NCI-H2107 (cell line): ENCODE data around the gene PITX3.
"Not testable (repeated sequence)": the region's sequence is repeated elsewhere in the genome, so short reads cannot be mapped to it uniquely, and the experiment has no call there.

Experiments used
- DNase-seq: peaks from one replicate; lab custom pipeline; 2025; lab: John Stamatoyannopoulos, UW

The PITX3 gene

DNA sequence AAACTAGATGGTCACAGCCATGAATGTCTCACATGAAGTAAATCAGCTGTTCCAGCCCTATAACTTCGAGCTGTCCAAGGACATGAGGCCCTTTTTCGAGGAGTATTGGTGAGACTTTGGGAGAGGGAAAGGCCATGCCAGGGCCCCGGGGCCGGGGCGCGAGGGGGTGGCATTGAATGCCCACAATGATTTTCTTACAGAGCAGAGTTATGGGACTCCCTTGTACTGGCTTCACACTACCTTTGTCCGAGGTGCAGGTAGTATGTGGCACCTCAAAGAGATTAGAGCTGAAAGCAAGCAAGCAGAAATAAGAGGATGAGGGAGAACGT lies 14.8 kb downstream of the PITX3 start:
- DNase-seq = no peak

GRCh38 chr10:102225646-102226541 lies 15.4 kb downstream of the PITX3 start, which contains the start of gene ELOVL3:
TSS of gene ELOVL3 (plus strand) at chr10:102226299. CDS start at chr10:102226549, 250 bp downstream.
- DNase-seq = no peak

DNA sequence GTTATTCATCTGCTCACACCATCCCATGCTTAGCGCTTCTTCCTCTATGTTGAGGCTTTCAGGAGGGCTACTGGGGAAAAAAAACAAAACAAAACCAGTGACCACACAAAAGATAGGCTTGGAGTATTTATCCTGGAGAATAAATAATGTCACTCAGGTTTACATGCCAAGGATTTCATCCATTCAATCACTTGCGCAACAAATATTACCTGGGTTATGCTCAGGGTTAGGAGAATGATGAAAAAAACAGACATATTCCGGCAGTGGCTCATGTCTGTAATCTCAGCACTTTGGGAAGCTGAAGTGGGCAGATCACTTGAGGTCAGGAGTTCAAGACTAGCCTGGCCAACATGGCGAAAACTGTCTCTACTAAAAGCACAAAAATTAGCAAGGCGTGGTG lies 18.5 kb downstream of the PITX3 start:
- no peak for DNase-seq

- DNase-seq = no peak
Observed at GRCh38 chr10:102220612-102221011, 20.7 kb downstream of the PITX3 start.

DNA sequence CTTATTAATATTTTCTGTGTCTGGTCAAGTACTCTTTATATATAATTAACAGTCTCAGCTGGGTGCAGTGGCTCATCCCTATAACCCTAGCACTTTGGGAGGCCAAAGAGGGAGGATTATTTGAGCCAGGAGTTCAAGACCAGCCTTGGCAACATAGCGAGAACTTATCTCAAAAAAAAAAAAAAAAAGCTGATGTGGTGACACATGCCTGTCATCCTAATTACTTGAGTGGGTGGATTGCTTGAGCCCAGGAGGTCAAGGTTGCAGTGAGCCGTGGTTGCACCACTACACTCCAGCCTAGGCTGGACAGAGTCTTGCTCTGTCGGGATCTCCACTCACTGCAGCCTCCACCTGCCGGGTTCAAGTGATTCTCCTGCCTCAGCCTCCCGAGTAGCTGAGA lies 21.9 kb downstream of the PITX3 start:
- no peak for DNase-seq

GRCh38 chr10:102213599-102213998 lies 27.7 kb downstream of the PITX3 start:
- DNase-seq = not testable (repeated sequence)

DNA sequence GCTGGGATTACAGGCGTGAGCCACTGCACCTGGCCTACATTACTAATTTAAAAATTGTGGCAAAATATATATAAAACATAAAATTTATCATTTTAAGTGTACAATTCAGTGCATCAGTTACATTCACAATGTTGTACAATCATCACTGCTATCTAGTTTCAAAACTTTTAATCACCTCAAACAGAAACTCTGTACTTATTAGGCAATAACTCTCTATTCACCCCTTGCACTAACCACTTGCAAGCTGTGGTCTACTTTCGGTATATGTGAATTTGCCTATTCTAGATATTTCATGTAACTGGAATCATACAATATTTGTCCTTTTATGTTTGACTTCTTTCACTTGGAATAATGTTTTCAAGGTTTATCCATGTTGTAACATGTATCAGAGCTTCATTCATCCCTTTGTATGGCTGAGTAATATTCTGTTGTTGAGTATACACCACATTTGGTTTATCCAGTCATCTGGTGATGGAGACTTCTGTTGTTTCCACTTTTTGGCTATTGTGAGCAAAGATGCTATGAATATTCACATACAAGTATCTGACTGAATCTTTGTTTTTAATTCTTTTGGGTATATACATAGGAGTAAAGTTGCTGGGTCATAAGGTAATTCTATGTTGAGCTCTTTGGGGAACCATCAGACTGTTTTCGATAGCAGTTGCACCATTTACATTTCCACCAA lies 29.6 kb downstream of the PITX3 start:
- no peak for DNase-seq

DNA sequence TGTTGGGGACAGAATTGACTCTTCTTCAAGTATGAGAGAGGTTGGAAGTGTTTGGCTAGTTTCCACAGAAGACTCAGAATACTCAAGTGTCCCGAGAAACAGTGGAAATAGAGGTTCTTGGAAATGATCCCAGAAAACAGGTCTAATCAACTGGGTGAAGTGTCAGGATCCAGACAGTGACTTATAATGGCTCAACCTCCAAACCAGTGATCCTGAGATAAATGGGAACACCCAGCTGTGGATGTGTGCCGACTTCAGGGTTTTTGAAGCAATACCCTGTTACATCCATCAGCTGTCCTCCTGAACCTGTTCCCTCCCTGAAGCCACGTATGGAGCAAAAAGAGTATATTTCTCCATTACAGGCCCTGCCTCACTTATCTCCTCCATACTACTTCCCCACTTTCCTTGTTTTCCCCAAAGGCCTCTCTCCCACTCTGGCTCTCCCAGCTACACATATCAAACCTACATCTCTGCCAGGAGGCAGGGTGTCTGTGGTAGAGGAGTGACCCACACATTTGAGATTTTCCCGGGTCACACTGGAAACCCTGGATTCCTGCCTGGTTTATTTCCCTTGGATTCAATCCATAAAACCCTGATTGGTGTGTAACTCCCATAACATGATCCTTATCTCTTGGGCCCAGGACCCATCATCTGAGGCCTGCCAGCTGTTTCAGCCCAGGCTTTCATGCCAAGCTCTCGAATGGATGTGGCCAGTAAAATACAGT lies 32.8 kb downstream of the PITX3 start:
- no peak for DNase-seq

GRCh38 chr10:102202386-102202785 lies 38.9 kb downstream of the PITX3 start:
- no peak for DNase-seq

DNA sequence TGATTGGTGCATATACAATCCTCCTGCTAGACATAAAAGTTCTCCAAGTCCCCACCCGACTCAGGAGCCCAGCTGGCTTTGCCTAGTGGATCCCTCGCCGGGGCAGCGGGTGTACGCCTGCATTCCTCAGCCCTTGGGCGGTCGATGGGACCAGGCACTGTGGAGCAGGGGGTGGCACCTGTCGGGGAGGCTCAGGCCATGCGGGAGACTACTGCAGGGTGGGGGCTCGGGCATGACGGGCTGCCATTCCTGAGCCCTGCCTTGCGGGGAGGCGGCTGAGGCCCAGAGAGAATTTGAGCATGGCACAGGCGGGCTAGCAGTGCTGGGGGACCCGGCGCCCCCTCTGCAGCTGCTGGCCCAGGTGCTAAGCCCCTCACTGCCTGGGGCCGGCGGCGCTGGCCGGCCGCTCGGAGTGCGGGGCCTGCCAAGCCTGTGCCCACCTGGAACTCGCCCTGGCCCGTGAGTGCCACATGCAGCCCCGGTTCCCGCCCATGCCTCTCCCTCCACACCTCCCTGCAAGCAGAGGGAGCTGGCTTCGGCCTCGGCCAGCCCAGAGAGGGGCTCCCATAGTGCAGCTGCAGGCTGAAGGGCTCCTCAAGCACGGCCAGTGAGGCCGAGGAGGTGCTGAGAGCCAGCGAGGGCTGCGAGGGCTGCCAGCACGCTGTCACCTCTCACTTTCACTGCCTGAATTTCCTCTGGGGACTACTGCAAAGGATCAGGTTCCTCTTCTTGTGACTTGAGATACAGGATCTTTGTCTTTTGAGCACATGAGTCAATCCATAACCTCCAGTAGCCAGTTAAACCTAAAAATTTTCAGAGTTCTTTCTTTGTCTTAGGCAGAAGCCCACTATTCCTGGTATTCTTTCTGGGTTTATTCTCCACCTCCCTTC lies 40.3 kb downstream of the PITX3 start:
- no peak for DNase-seq

DNA sequence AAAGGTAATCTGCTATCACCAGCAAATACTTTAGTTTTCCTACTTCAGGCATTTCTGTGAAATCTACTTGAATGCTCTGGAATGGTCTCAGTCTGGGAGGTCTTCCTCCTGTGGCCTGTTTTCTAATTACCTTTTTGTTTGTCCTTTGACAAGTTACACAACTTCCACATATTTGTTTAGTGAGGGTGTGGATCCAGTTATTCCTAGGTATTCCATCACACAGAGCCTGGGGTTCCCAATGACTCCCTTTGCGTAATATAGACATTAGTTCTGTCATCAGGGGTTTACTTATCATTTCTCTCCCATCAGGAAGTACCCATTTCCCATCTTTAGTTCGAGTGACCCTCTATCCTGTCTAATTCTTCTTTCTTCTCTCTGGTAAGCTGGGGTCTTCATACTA lies 43.3 kb downstream of the PITX3 start:
- no peak for DNase-seq

GRCh38 chr10:102196893-102197292 lies 44.4 kb downstream of the PITX3 start:
- DNase-seq = no peak

GRCh38 chr10:102195296-102195870 lies 45.9 kb downstream of the PITX3 start:
- no peak for DNase-seq

GRCh38 chr10:102191956-102192355 lies 49.4 kb downstream of the PITX3 start:
- no peak for DNase-seq

GRCh38 chr10:102188941-102189898 lies 52.1 kb downstream of the PITX3 start:
- DNase-seq = not testable (repeated sequence)

GRCh38 chr10:102188298-102188940 lies 52.9 kb downstream of the PITX3 start:
- no peak for DNase-seq

GRCh38 chr10:102185811-102186527 lies 55.3 kb downstream of the PITX3 start:
- no peak for DNase-seq

GRCh38 chr10:102185272-102185671 lies 56.0 kb downstream of the PITX3 start:
- no peak for DNase-seq

DNA sequence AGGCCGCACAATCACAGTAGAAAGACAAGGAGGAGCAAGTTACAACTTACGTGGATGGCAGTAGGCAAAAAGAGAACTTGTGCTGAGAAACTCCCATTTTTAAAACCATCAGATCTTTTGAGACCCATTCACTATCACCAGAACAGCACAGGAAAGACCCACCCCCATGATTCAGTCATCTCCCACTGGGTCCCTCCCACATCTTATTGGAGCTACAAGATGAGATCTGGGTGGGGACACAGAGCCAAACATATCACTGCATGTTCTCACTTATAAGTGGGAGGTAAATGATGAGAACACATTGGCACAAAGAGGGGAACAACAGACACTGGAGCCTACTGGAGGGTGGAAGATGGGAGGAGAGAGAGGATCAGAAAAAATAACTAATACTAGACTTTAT lies 56.7 kb downstream of the PITX3 start:
- no peak for DNase-seq
